HG03342 (cell line): ENCODE data around the gene HDLBP.

ENCODE experiments used
- ATAC-seq: cut with Tn5 transposase; IDR thresholded peaks from one replicate; pipeline ENCODE4 v1.9.1; 2021; ENCODE audit warnings: mild to moderate bottlenecking, moderate library complexity; ENCODE audit not compliant: unreplicated experiment

HDLBP gene

DNA sequence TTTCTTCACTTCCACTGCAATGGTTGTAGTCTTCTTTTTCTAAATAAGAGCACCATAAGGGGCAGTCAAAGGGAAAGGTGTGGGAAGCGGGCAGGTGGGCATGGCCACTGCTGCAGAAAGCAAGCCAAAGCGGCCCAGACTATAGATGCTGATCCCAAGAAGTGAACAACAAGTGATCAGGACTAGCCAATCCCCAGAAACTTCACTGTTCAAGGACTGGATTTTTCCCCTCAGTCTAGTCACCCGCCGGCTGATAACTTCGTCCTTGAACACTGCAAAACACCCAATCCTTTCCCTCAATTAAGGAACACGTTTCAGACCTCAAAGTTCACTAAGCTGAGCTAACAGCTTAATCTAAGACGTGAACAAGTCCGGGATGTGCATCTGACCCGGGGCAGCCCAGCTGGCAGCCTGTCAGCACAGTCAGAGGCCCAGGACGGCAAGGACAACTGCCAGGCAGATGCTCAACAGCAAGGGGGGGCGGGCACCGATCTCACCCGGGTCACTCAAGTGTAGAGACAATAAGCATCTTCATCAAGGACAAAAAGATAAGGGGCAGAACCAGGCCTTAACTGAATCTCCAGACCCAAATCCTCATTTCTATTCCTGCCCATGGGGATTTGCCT is 59.8 kb downstream of the HDLBP start:
- ATAC-seq: no peak

DNA sequence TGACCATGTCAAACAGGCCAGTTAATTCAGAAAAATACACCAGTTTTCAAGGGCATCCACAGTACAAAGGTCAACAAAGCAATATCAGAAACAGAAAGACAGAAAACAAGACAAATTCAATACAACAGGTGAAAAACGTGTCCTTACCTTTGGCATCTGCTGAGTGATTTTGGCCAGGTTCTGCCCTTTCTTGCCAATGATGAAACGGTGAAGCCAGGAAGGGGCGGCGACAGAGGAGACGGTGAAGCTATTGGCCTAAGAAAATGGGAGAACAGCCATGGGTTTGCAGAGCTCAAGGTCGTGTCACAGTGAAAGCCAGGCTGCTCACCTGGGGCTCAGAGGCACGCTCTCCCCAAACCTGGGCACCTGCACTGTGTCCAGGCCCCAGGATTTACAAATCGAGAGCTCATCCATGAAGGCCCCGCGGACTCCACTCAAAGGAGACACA is 60.5 kb downstream of the HDLBP start:
- no peak for ATAC-seq

- ATAC-seq: no peak
Observed at GRCh38 chr2:241252778-241253475, 62.5 kb downstream of the HDLBP start.

DNA sequence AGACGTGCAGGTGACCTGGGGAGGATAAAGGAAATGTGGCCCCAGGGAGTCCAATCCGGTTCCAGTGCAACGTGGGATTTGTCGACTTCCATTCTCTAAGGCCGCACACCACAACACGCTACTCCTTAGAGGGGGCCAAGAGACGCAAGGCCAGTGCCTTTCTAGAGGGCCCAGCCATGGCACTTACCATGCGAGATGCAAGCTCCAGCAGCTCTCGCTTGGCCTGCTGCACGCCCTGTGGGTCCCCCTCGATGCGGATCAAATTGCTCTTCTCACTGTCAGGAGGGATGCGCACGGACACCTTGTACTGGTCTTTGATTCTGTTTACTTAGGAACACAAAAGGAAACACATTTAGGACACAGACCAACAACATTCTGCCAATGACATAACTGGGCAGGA is 65.8 kb downstream of the HDLBP start:
- no peak for ATAC-seq

- ATAC-seq: no peak
Observed at GRCh38 chr2:241248897-241249296, 66.6 kb downstream of the HDLBP start.

DNA sequence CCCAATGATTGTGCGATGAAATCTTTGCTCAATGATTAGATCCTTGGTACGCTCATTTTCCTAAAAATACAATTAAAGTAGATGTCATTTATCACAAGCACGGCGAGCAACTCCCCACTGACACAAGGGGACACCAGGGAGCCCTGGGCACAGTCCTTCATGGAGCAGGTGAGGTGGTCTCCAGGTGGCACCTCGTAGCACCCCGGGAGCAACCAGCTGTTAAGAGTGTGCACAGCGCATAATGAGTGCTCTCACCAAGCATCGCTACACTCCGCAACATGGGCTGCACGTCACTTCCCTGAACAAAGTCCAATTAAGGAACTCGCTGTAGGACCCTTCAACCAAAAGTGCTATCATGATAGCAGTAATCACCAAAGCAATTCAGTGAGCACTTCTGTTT is 67.2 kb downstream of the HDLBP start:
- no peak for ATAC-seq

DNA sequence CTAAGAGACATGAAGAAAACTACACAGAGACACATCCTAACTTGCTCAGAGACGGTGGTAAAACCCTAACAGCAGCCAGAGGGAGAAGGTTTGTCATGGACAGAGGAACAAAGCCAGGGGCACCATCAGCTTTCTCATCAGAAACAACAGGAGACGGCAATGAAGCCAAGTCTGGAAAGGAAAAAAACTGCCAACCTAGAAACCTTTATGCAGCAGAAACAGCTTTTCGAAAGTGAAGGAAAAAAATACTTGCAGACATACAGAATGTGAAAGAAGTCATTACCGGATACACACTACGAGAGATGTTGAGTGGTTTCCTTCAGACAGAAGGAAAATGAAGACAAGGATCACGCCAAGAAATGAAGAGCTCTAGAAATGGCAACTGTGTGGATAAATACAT is 71.1 kb downstream of the HDLBP start:
- ATAC-seq: no peak

- no peak for ATAC-seq
Observed at GRCh38 chr2:241242306-241242705, 73.2 kb downstream of the HDLBP start.

DNA sequence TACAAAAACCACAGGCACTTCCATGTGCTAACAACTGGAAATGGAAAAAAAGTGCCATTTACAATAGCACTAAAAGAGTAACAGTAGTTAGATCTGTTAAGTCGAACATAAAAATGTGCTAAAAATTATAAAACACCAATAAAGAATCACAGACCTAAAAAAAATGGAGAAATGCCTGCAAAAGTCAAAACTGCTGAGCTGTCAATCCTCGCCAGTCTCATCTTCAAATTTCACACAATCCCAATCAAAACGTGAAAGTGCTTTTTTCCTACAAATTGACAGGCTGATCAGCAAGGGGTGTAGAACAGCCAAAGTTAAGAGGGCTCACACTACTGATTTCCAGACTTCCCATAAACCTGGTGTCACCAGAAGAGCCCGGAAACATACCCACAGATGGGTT is 73.8 kb downstream of the HDLBP start:
- ATAC-seq: no peak

DNA sequence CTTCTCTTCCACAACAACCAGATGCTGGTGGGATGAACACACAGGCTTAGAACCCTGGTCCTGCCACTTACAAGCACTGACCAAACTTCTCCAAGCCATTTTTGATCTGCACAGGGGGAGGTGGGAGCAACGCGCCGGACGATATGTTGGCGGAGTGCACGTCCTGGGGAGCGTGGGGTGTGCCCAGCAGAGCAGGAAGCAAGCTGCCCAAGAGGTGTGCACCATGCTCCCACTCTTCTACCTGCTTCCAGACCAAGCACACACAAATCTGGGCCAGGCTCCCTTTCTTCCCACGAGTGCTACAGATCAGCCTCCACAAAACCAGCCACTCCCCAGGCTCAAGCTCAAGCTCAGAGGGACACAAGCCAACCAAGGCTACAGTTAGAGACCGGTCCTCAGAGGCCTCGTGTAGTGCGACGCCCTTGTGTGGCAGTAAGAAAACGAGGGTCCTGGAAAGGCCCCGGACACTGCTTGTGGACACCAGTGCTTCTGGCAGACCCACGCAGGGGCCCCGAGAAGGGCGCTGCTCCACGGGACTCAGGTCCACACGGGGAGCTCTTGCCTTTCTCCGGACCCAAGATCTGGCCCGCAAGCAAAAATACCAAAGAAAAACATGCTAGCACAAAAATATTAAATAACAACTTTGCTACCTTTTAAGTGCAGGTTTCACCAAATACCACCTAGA is 75.0 kb downstream of the HDLBP start:
- ATAC-seq: no peak

GRCh38 chr2:241239552-241240202 is 75.8 kb downstream of the HDLBP start:
- no peak for ATAC-seq

- ATAC-seq: no peak
Observed at GRCh38 chr2:241238693-241239198, 76.7 kb downstream of the HDLBP start.

DNA sequence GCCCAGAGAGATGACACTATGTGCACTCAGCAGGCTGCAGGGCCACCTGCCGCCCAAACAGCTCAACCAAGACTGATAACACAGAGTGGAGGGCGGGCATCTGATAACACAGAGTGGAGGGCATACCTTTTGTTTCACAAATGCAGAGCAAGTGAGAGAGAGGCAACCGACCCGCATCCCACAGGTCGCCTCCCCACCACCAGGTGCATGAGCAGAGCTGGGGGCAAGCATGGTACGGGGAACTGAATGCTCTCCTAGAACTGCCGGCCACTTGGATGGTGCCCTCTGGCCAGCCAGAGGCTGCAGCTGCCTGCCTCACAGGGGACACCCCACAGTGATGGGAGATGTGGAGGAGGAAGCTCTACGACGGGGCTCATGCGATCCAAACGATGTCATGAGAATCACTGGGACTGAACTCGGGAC is 77.5 kb downstream of the HDLBP start:
- no peak for ATAC-seq

- ATAC-seq: no peak
Observed at GRCh38 chr2:241237047-241237446, 78.4 kb downstream of the HDLBP start.

- ATAC-seq: no peak
Observed at GRCh38 chr2:241235859-241236593, 79.4 kb downstream of the HDLBP start.

GRCh38 chr2:241234962-241235740 is 80.3 kb downstream of the HDLBP start:
- ATAC-seq: no peak

- ATAC-seq: no peak
Observed at GRCh38 chr2:241234066-241234790, 81.2 kb downstream of the HDLBP start.

GRCh38 chr2:241232736-241233575 is 82.5 kb downstream of the HDLBP start:
- no peak for ATAC-seq
